ENCODE measurements around the gene FAF2. TPM values are rescaled to one million over a fixed set of nuclear protein-coding genes. Genes with fewer than 3 reads are reported as not detected.
"Not testable (repeated sequence)": the region's sequence is repeated elsewhere in the genome, so short reads cannot be mapped to it uniquely, and the experiment has no call there.

Gene FAF2
- total RNA-seq, 2 experiments from 2014 or later = 29.9 to 38.7 TPM

GRCh38 chr5:176425791-176426190, 22.4 kb upstream of the FAF2 start:
- peaks cover 3% of the 10 kb centered on the region for H3K36me3 Mint-ChIP-seq
- H3K27ac Mint-ChIP-seq = no peak overlapping the region
- H3K4me1 Mint-ChIP-seq = peaks cover 6% of the 10 kb centered on the region
- CTCF ChIA-PET = interaction anchor here (1.7 kb wide), 1 partner anchor 9 kb away, joined by 7 read pairs; the partner anchor contains the start of gene CLTB
- ATAC-seq (no peak), DNase-seq (no peak)
- peaks cover 16% of the 10 kb centered on the region for H3K27me3 Mint-ChIP-seq
- H3K9me3 Mint-ChIP-seq (ENCODE audit: low read depth) = no peaks in the 10 kb centered on the region
- no peak overlapping the region for H3K4me3 Mint-ChIP-seq

GRCh38 chr5:176426876-176427275, 21.3 kb upstream of the FAF2 start:
- no peak overlapping the region for H3K4me3 Mint-ChIP-seq
- H3K9me3 Mint-ChIP-seq (ENCODE audit: low read depth) = no peaks in the 10 kb centered on the region
- H3K27ac Mint-ChIP-seq = no peak overlapping the region
- H3K36me3 Mint-ChIP-seq = peaks cover 3% of the 10 kb centered on the region
- ATAC-seq = no peak
- H3K4me1 Mint-ChIP-seq = peaks cover 6% of the 10 kb centered on the region
- CTCF ChIA-PET = interaction anchor here (1.2 to 1.7 kb wide), 2 partner anchors 10 to 21 kb away, joined by 4 to 7 read pairs; partner anchors contain the start of genes CLTB and FAF2
- peaks cover 8% of the 10 kb centered on the region for H3K27me3 Mint-ChIP-seq
- no peak for DNase-seq

- ATAC-seq (no peak), DNase-seq (no peak)
- Mint-ChIP-seq H3K4me3 (no peak overlapping the region), H3K4me1 (peaks cover 6% of the 10 kb centered on the region), H3K27me3 (peaks cover 2% of the 10 kb centered on the region), H3K27ac (no peak overlapping the region), H3K9me3 (ENCODE audit: low read depth) (no peaks in the 10 kb centered on the region), H3K36me3 (peaks cover 3% of the 10 kb centered on the region)
- CTCF ChIA-PET = interaction anchor here (1.3 kb wide), 1 partner anchor 115 kb away, joined by 4 read pairs; no protein-coding TSS in a partner anchor
These were observed 20.2 kb upstream of the FAF2 start for GRCh38 chr5:176427971-176428370.

GRCh38 chr5:176429972-176430371, 18.2 kb upstream of the FAF2 start:
- DNase-seq = no peak
- ATAC-seq = peak; percentile 30
- Mint-ChIP-seq H3K4me3 (no peak overlapping the region), H3K36me3 (peaks cover 3% of the 10 kb centered on the region), H3K27me3 (peaks cover 2% of the 10 kb centered on the region), H3K4me1 (peaks cover 6% of the 10 kb centered on the region), H3K9me3 (ENCODE audit: low read depth) (no peaks in the 10 kb centered on the region), H3K27ac (peak overlapping the region; percentile 54)
- CTCF ChIA-PET = interaction anchor here (1.2 to 2.7 kb wide), 4 partner anchors 9 to 41 kb away, joined by 3 to 15 read pairs (median 4); partner anchors contain the start of genes CLTB and FAF2

GRCh38 chr5:176432707-176433106, 15.5 kb upstream of the FAF2 start:
- Mint-ChIP-seq H3K27me3 (peaks cover 5% of the 10 kb centered on the region), H3K4me3 (no peak overlapping the region), H3K4me1 (peaks cover 16% of the 10 kb centered on the region), H3K27ac (no peak overlapping the region), H3K9me3 (ENCODE audit: low read depth) (no peaks in the 10 kb centered on the region), H3K36me3 (peaks cover 1% of the 10 kb centered on the region)
- no peak for ATAC-seq
- no peak for DNase-seq
- CTCF ChIA-PET = interaction anchor here (2.7 kb wide), 1 partner anchor 15 kb away, joined by 15 read pairs; the partner anchor contains the start of gene FAF2

GRCh38 chr5:176436656-176437055, 11.5 kb upstream of the FAF2 start:
- peak overlapping the region; percentile 65 for H3K4me3 Mint-ChIP-seq
- CTCF ChIA-PET = interaction anchor here (0.6 to 1.5 kb wide), 4 partner anchors 11 to 32 kb away, joined by 3 to 7 read pairs (median 4); partner anchors contain the start of gene CLTB
- ATAC-seq = peak; percentile 79

GRCh38 chr5:176438959-176439757, 9.0 kb upstream of the FAF2 start:
- DNase-seq (no peak), ATAC-seq (no peak)
- Mint-ChIP-seq H3K4me1 (peaks cover 11% of the 10 kb centered on the region), H3K27ac (no peak overlapping the region), H3K9me3 (ENCODE audit: low read depth) (no peaks in the 10 kb centered on the region), H3K27me3 (peaks cover 11% of the 10 kb centered on the region), H3K36me3 (peaks cover 1% of the 10 kb centered on the region), H3K4me3 (no peak overlapping the region)
- CTCF ChIA-PET = interaction anchor here (0.9 to 2.1 kb wide), 3 partner anchors 9 to 18 kb away, joined by 4 to 8 read pairs (median 5); partner anchors contain the start of gene FAF2

More at GRCh38 chr5:176436656-176437055, 11.5 kb upstream of the FAF2 start:
- Mint-ChIP-seq H3K36me3 (peaks cover 1% of the 10 kb centered on the region), H3K4me1 (peaks cover 11% of the 10 kb centered on the region), H3K9me3 (ENCODE audit: low read depth) (no peaks in the 10 kb centered on the region), H3K27me3 (peaks cover 5% of the 10 kb centered on the region), H3K27ac (peak overlapping the region; percentile 65)
- DNase-seq = no peak

- no peaks in the 10 kb centered on the region for H3K36me3 Mint-ChIP-seq
- no peaks in the 10 kb centered on the region for H3K9me3 Mint-ChIP-seq (ENCODE audit: low read depth)
- H3K27ac Mint-ChIP-seq = no peak overlapping the region
- ATAC-seq (no peak), DNase-seq (no peak)
- H3K4me3 Mint-ChIP-seq = no peak overlapping the region
- CTCF ChIA-PET = interaction anchor here (1.0 kb wide), 1 partner anchor 24 kb away, joined by 3 read pairs; the partner anchor contains the start of gene CLTB
- peaks cover 6% of the 10 kb centered on the region for H3K27me3 Mint-ChIP-seq
- peaks cover 11% of the 10 kb centered on the region for H3K4me1 Mint-ChIP-seq
These were observed 7.1 kb upstream of the FAF2 start for GRCh38 chr5:176440927-176441706.

- H3K27me3 Mint-ChIP-seq = peaks cover 6% of the 10 kb centered on the region
- no peaks in the 10 kb centered on the region for H3K9me3 Mint-ChIP-seq (ENCODE audit: low read depth)
- H3K36me3 Mint-ChIP-seq = no peaks in the 10 kb centered on the region
- ATAC-seq (no peak), DNase-seq (no peak)
- CTCF ChIA-PET = interaction anchor here (1.0 kb wide), 1 partner anchor 25 kb away, joined by 3 read pairs; the partner anchor contains the start of gene CLTB
- peaks cover 11% of the 10 kb centered on the region for H3K4me1 Mint-ChIP-seq
- H3K4me3 Mint-ChIP-seq = no peak overlapping the region
- H3K27ac Mint-ChIP-seq = no peak overlapping the region
These were observed 6.3 kb upstream of the FAF2 start for GRCh38 chr5:176441921-176442323.

- DNase-seq; H3K4me3 Mint-ChIP-seq; H3K36me3 Mint-ChIP-seq; H3K9me3 Mint-ChIP-seq (ENCODE audit: low read depth); CTCF ChIA-PET; ATAC-seq; H3K27ac Mint-ChIP-seq; H3K27me3 Mint-ChIP-seq: not testable (repeated sequence)
- peaks cover 10% of the 10 kb centered on the region for H3K4me1 Mint-ChIP-seq
These were observed 5.3 kb upstream of the FAF2 start for GRCh38 chr5:176442911-176443310.

GRCh38 chr5:176444742-176445141, 3.4 kb upstream of the FAF2 start:
- CTCF ChIA-PET = interaction anchor here (0.7 to 1.3 kb wide), 2 partner anchors 10 to 28 kb away, joined by 3 read pairs; no protein-coding TSS in a partner anchor
- ATAC-seq = no peak
- Mint-ChIP-seq H3K4me3 (no peak overlapping the region), H3K27ac (no peak overlapping the region), H3K36me3 (peaks cover 4% of the 10 kb centered on the region), H3K27me3 (peaks cover 8% of the 10 kb centered on the region), H3K4me1 (peaks cover 18% of the 10 kb centered on the region), H3K9me3 (ENCODE audit: low read depth) (no peaks in the 10 kb centered on the region)
- no peak for DNase-seq

- ATAC-seq = no peak
- H3K4me3 Mint-ChIP-seq = peak overlapping the region; percentile 35
- no peak for DNase-seq
- H3K4me1 Mint-ChIP-seq = peaks cover 27% of the 10 kb centered on the region
- CTCF ChIA-PET = interaction anchor here (1.1 to 3.6 kb wide), 3 partner anchors 11 to 91 kb away, joined by 5 to 30 read pairs (median 9); partner anchors contain the start of genes CLTB and RNF44
- H3K27ac Mint-ChIP-seq = no peak overlapping the region
- peaks cover 8% of the 10 kb centered on the region for H3K27me3 Mint-ChIP-seq
- H3K9me3 Mint-ChIP-seq (ENCODE audit: low read depth) = no peaks in the 10 kb centered on the region
- peaks cover 4% of the 10 kb centered on the region for H3K36me3 Mint-ChIP-seq
These were observed 2.0 kb upstream of the FAF2 start for GRCh38 chr5:176446028-176446665.

Data from activated CD8-positive, alpha-beta memory T cell treated with anti-CD3 and anti-CD28 coated beads, Interleukin-2, amount 10 ng/mL, durations not matched to agents 7 days and 5 days (primary cell).